Transverse colon (tissue), 3 donors: Measurements from ENCODE around the gene CTBP2.

Experiments
- POLR2A ChIP-seq: fragments of 450-650 bp; IDR thresholded peaks from one replicate; pipeline ENCODE4 v1.6.1; 2016; ENCODE audit warnings: antibody characterized with exemption, mild to moderate bottlenecking, moderate library complexity
- TF ChIP-seq, protein P1 (sequence below), 5 experiments: fragments of 200-600 bp in 3 of 5; fragments of 450-650 bp in 2 of 5; sonication (generic) in 3 of 5; IDR thresholded peaks; 1 replicate in 2 of 5; 2 replicates in 3 of 5; pipeline ENCODE4 v1.5.1; 2016 to 2017; ENCODE audit warnings: antibody characterized with exemption in 5 of 5, inconsistent platforms in 3 of 5, mild to moderate bottlenecking in 2 of 5, moderate library complexity in 1 of 5

- TF ChIP-seq, protein P1, sequence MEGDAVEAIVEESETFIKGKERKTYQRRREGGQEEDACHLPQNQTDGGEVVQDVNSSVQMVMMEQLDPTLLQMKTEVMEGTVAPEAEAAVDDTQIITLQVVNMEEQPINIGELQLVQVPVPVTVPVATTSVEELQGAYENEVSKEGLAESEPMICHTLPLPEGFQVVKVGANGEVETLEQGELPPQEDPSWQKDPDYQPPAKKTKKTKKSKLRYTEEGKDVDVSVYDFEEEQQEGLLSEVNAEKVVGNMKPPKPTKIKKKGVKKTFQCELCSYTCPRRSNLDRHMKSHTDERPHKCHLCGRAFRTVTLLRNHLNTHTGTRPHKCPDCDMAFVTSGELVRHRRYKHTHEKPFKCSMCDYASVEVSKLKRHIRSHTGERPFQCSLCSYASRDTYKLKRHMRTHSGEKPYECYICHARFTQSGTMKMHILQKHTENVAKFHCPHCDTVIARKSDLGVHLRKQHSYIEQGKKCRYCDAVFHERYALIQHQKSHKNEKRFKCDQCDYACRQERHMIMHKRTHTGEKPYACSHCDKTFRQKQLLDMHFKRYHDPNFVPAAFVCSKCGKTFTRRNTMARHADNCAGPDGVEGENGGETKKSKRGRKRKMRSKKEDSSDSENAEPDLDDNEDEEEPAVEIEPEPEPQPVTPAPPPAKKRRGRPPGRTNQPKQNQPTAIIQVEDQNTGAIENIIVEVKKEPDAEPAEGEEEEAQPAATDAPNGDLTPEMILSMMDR (IDR thresholded peaks at IDR 0.05), result no peak
- TF ChIP-seq POLR2A, result no peak
Observed at GRCh38 chr10:124993736-124994451, 166.5 kb downstream of the CTBP2 start.
